Jurkat, Clone E6-1 (cell line): ENCODE data around the gene STAMBP.
A peak's percentile ranks its signal among the peaks of the same experiment; 100 is the strongest.

ENCODE experiments used
- DNase-seq: peaks from one replicate; pipeline ENCODE4 v3.0.0-alpha.2; 2011; ENCODE audit warnings: low read depth, low spot score
- H3K4me3 ChIP-seq: 2 replicates; pipeline ENCODE4 v1.5.1; 2011; ENCODE audit warnings: mild to moderate bottlenecking, low read length, control low read depth, moderate library complexity

The STAMBP gene

GRCh38 chr2:73832930-73833329, 4.2 kb downstream of the STAMBP start:
- H3K4me3 ChIP-seq, result no peak overlapping the region
- DNase-seq, result peak; percentile 38

GRCh38 chr2:73836141-73836943, 7.6 kb downstream of the STAMBP start:
- no peak overlapping the region for H3K4me3 ChIP-seq
- DNase-seq, result no peak

- no peak overlapping the region for H3K4me3 ChIP-seq
- DNase-seq, result no peak
These were observed 9.3 kb downstream of the STAMBP start for GRCh38 chr2:73837847-73838585.

GRCh38 chr2:73838889-73839534, 10.3 kb downstream of the STAMBP start:
- DNase-seq, result no peak
- no peak overlapping the region for H3K4me3 ChIP-seq

GRCh38 chr2:73839653-73840411, 11.1 kb downstream of the STAMBP start:
- no peak for DNase-seq
- no peak overlapping the region for H3K4me3 ChIP-seq

GRCh38 chr2:73841912-73842738, 13.4 kb downstream of the STAMBP start:
- DNase-seq, result no peak
- H3K4me3 ChIP-seq, result no peak overlapping the region

GRCh38 chr2:73842739-73843019, 13.9 kb downstream of the STAMBP start:
- no peak for DNase-seq
- no peak overlapping the region for H3K4me3 ChIP-seq

GRCh38 chr2:73844087-73844486, 15.3 kb downstream of the STAMBP start:
- no peak overlapping the region for H3K4me3 ChIP-seq

GRCh38 chr2:73850009-73850408, 21.2 kb downstream of the STAMBP start:
- no peak overlapping the region for H3K4me3 ChIP-seq
- no peak for DNase-seq

More at GRCh38 chr2:73844087-73844486, 15.3 kb downstream of the STAMBP start:
- DNase-seq, result no peak

- DNase-seq, result no peak
These were observed 22.5 kb downstream of the STAMBP start for GRCh38 chr2:73851274-73851673.

GRCh38 chr2:73852020-73852419, 23.3 kb downstream of the STAMBP start:
- no peak overlapping the region for H3K4me3 ChIP-seq
- DNase-seq, result no peak

More at GRCh38 chr2:73851274-73851673, 22.5 kb downstream of the STAMBP start:
- no peak overlapping the region for H3K4me3 ChIP-seq

GRCh38 chr2:73855526-73855925, 26.8 kb downstream of the STAMBP start:
- no peak overlapping the region for H3K4me3 ChIP-seq
- DNase-seq, result no peak

GRCh38 chr2:73856214-73856613, 27.5 kb downstream of the STAMBP start:
- no peak for DNase-seq
- no peak overlapping the region for H3K4me3 ChIP-seq

GRCh38 chr2:73859721-73860586, 31.2 kb downstream of the STAMBP start:
- DNase-seq, result no peak
- H3K4me3 ChIP-seq, result no peak overlapping the region

- DNase-seq, result no peak
- no peak overlapping the region for H3K4me3 ChIP-seq
These were observed 34.2 kb downstream of the STAMBP start for GRCh38 chr2:73862987-73863386.

GRCh38 chr2:73868204-73868978, 39.6 kb downstream of the STAMBP start:
- no peak for DNase-seq
- no peak overlapping the region for H3K4me3 ChIP-seq

GRCh38 chr2:73870084-73870483, 41.3 kb downstream of the STAMBP start:
- H3K4me3 ChIP-seq, result no peak overlapping the region
- no peak for DNase-seq
